ENCODE data around the gene CDH23.
A peak's percentile ranks its signal among the peaks of the same experiment; 100 is the strongest.

The CDH23 gene

GRCh38 chr10:71632200-71632820 lies 235.6 kb downstream of the CDH23 start:
- H3K27ac ChIP-seq = peak overlapping the region; percentile 67

GRCh38 chr10:71632896-71633600 lies 236.3 kb downstream of the CDH23 start:
- no peak overlapping the region for H3K27ac ChIP-seq
- TF ChIP-seq CTCF (conservative IDR thresholded peaks at IDR 0.05) = no peak

More at GRCh38 chr10:71632200-71632820, 235.6 kb downstream of the CDH23 start:
- no peak for TF ChIP-seq CTCF (conservative IDR thresholded peaks at IDR 0.05)

GRCh38 chr10:71633920-71634319 lies 237.2 kb downstream of the CDH23 start:
- TF ChIP-seq CTCF (conservative IDR thresholded peaks at IDR 0.05) = no peak
- no peak overlapping the region for H3K27ac ChIP-seq

- peak overlapping the region; percentile 20; the same call in 1 of the 2 replicates for H3K27ac ChIP-seq
- no peak for TF ChIP-seq CTCF (conservative IDR thresholded peaks at IDR 0.05)
These were observed 237.9 kb downstream of the CDH23 start for GRCh38 chr10:71634531-71635164.

GRCh38 chr10:71635251-71635866 lies 238.6 kb downstream of the CDH23 start:
- no peak overlapping the region for H3K27ac ChIP-seq
- no peak for TF ChIP-seq CTCF (conservative IDR thresholded peaks at IDR 0.05)

GRCh38 chr10:71635867-71636266 lies 239.1 kb downstream of the CDH23 start:
- no peak overlapping the region for H3K27ac ChIP-seq
- TF ChIP-seq CTCF (conservative IDR thresholded peaks at IDR 0.05) = no peak

- no peak for TF ChIP-seq CTCF (conservative IDR thresholded peaks at IDR 0.05)
- no peak overlapping the region for H3K27ac ChIP-seq
These were observed 239.9 kb downstream of the CDH23 start for GRCh38 chr10:71636588-71636987.

Data from VCaP (cell line).